HEK293 (cell line): ENCODE measurements around the gene RIMS3.

Experiments used
- EGR2 ChIP-seq: fragments of 450-650 bp; formaldehyde crosslinking; IDR thresholded peaks from 2 replicates; pipeline ENCODE4 v1.5.1; 2016; ENCODE audit warnings: low read depth, missing biosample characterization, missing genetic modification characterization
- INSM2 ChIP-seq: fragments of 450-650 bp; formaldehyde crosslinking; IDR thresholded peaks from 2 replicates; pipeline ENCODE4 v1.5.1; 2016; ENCODE audit warnings: missing biosample characterization, missing genetic modification characterization
- MYNN ChIP-seq: fragments of 450-650 bp; formaldehyde crosslinking; IDR thresholded peaks from 2 replicates; pipeline ENCODE4 v1.5.1; 2016; ENCODE audit warnings: missing biosample characterization, missing genetic modification characterization, borderline replicate concordance
- OSR2 ChIP-seq: fragments of 450-650 bp; formaldehyde crosslinking; IDR thresholded peaks from 2 replicates; pipeline ENCODE4 v1.5.1; 2016; ENCODE audit warnings: missing biosample characterization, missing genetic modification characterization
- PRDM2 ChIP-seq: fragments of 450-650 bp; formaldehyde crosslinking; IDR thresholded peaks from 2 replicates; pipeline ENCODE4 v1.5.1; 2016; ENCODE audit warnings: missing biosample characterization, missing genetic modification characterization, borderline replicate concordance
- ZBTB44 ChIP-seq: fragments of 450-650 bp; IDR thresholded peaks from 2 replicates; pipeline ENCODE4 v1.5.1; 2018; ENCODE audit warnings: missing biosample characterization, mild to moderate bottlenecking, missing genetic modification characterization
- ZBTB8A ChIP-seq: fragments of 450-650 bp; formaldehyde crosslinking; IDR thresholded peaks from 2 replicates; pipeline ENCODE4 v1.5.1; 2016; ENCODE audit warnings: missing biosample characterization, missing genetic modification characterization
- ZFP3 ChIP-seq: fragments of 450-650 bp; formaldehyde crosslinking; IDR thresholded peaks from 2 replicates; pipeline ENCODE4 v1.5.1; 2016; ENCODE audit warnings: low read depth, missing biosample characterization, missing genetic modification characterization
- ZNF157 ChIP-seq: fragments of 450-650 bp; formaldehyde crosslinking; IDR thresholded peaks from 2 replicates; pipeline ENCODE4 v1.5.1; 2016; ENCODE audit warnings: missing biosample characterization, missing genetic modification characterization
- ZNF26 ChIP-seq: fragments of 450-650 bp; formaldehyde crosslinking; IDR thresholded peaks from 2 replicates; pipeline ENCODE4 v1.5.1; 2016; ENCODE audit warnings: missing biosample characterization, missing genetic modification characterization
- ZNF274 ChIP-seq, 2 experiments: fragments of 200-500 bp in 1 of 2; fragments of 450-650 bp in 1 of 2; sonication (Bioruptor generic) in 1 of 2; formaldehyde crosslinking in 1 of 2; IDR thresholded peaks; 2 replicates each; pipeline versions ENCODE4 v1.5.1 to v1.6.1; 2014 to 2016; ENCODE audit warnings: borderline replicate concordance in 1 of 2, inconsistent platforms in 1 of 2, low read length in 1 of 2, missing biosample characterization in 1 of 2, missing genetic modification characterization in 1 of 2
- ZNF302 ChIP-seq: fragments of 450-650 bp; formaldehyde crosslinking; IDR thresholded peaks from 2 replicates; pipeline ENCODE4 v1.5.1; 2016; ENCODE audit warnings: missing biosample characterization, missing genetic modification characterization, low read depth
- ZNF350 ChIP-seq: fragments of 450-650 bp; formaldehyde crosslinking; IDR thresholded peaks from 2 replicates; pipeline ENCODE4 v1.5.0; 2017; ENCODE audit warnings: missing biosample characterization, mild to moderate bottlenecking, missing genetic modification characterization
- ZNF398 ChIP-seq: fragments of 450-650 bp; formaldehyde crosslinking; IDR thresholded peaks from 2 replicates; pipeline ENCODE4 v1.5.1; 2017; ENCODE audit warnings: missing biosample characterization, missing genetic modification characterization
- ZNF596 ChIP-seq: fragments of 450-650 bp; IDR thresholded peaks from 2 replicates; pipeline ENCODE4 v1.5.0; 2018; ENCODE audit warnings: missing biosample characterization, mild to moderate bottlenecking, missing genetic modification characterization, moderate library complexity
- ZNF600 ChIP-seq: fragments of 450-650 bp; formaldehyde crosslinking; IDR thresholded peaks from 2 replicates; pipeline ENCODE4 v1.5.1; 2016; ENCODE audit warnings: missing biosample characterization, missing genetic modification characterization
- ZNF701 ChIP-seq: fragments of 450-650 bp; formaldehyde crosslinking; IDR thresholded peaks from 2 replicates; pipeline ENCODE4 v1.5.1; 2016; ENCODE audit warnings: missing biosample characterization, missing genetic modification characterization
- ZNF76 ChIP-seq: fragments of 450-650 bp; formaldehyde crosslinking; IDR thresholded peaks from 2 replicates; pipeline ENCODE4; 2016; ENCODE audit warnings: low read depth, missing biosample characterization, missing genetic modification characterization, borderline replicate concordance
- ZNF791 ChIP-seq: fragments of 450-650 bp; formaldehyde crosslinking; IDR thresholded peaks from 2 replicates; pipeline ENCODE4 v1.5.1; 2016; ENCODE audit warnings: missing biosample characterization, missing genetic modification characterization
- ZNF830 ChIP-seq: fragments of 450-650 bp; IDR thresholded peaks from 2 replicates; pipeline ENCODE4 v1.5.0; 2018; ENCODE audit warnings: missing biosample characterization, missing genetic modification characterization, low read depth, mild to moderate bottlenecking, moderate library complexity
- TF ChIP-seq, protein P1 (sequence below): fragments of 450-650 bp; formaldehyde crosslinking; IDR thresholded peaks from 2 replicates; pipeline ENCODE4 v1.5.1; 2016; ENCODE audit warnings: missing biosample characterization, missing genetic modification characterization

The RIMS3 gene

DNA sequence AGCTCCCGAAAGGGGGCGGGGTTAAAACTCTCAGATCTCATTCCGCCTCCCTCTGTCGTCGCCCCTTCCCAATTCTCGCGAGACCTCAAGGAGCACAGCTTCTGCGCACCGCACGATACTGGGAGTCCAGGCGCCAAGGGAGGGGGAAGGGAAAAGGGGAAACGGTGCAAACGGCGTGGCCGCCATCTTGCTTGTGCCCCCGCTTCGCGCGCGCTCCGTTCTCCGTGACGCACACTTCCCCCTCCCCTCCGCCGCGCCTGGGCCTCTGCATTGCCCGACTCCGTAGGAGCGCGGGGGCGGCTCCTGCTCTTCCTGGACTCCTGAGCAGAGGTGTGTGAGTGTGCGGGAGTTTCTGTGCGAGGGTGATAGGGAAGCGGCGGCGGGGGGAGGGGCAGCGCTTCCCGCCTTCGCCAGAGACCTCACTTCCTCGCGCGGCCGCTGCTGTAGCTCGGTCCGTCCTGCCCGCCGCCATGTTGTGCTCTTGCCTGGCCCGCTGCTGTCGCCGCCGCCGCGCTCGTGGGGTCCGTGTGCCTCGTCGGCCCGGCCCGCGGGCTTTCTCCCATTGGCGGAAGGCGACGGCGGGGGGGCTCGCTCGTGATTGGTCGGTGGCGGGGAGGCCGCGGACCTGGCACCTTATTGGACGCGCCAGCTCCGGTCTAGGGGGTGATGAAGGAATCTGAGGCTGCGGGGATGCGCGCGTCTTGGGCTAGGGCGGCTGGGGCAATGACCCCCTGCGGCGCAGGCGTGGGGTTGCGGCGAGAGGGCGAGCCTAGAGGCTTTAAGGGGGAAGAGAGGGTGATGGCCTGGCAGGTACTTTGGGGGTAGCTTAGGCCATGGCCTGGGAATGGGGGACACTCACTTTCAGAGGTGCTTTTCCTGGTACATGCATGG is 26.3 kb upstream of the RIMS3 start, which contains the start of gene NFYC (continued):
- TF ChIP-seq ZNF398 (tag by site-specific recombination) (peak; percentile 88), ZNF157 (tag by site-specific recombination) (no peak), ZNF302 (tag by site-specific recombination) (no peak; the same call in 1 of the 2 replicates), ZNF600 (tag by site-specific recombination) (peak; percentile 61), ZBTB8A (peak; percentile 67), EGR2 (peak; percentile 91), ZNF701 (no peak), PRDM2 (tag by site-specific recombination) (no peak), ZNF26 (no peak), ZNF274 (IDR thresholded peaks at IDR 0.05; ENCODE audit: low read length) (no peak), ZNF274 (tag by site-specific recombination; IDR thresholded peaks at IDR 0.05; ENCODE audit: borderline replicate concordance) (no peak), ZNF596 (tag by site-specific recombination) (peak; percentile 50; the same call in 1 of the 2 replicates), ZBTB44 (tag by site-specific recombination) (no peak), ZNF791 (tag by site-specific recombination) (peak; percentile 16; the same call in 1 of the 2 replicates), ZFP3 (tag by site-specific recombination) (no peak; the same call in 1 of the 2 replicates), MYNN (0 out of 2 replicates have a peak, but pooled peaks have one; percentile 66), ZNF76 (tag by site-specific recombination) (peak; percentile 74; the same call in 1 of the 2 replicates), ZNF830 (tag by site-specific recombination) (no peak), OSR2 (peak; percentile 58), INSM2 (tag by site-specific recombination) (peak; percentile 79), ZNF350 (tag by site-specific recombination) (no peak)
- TF ChIP-seq, protein P1, sequence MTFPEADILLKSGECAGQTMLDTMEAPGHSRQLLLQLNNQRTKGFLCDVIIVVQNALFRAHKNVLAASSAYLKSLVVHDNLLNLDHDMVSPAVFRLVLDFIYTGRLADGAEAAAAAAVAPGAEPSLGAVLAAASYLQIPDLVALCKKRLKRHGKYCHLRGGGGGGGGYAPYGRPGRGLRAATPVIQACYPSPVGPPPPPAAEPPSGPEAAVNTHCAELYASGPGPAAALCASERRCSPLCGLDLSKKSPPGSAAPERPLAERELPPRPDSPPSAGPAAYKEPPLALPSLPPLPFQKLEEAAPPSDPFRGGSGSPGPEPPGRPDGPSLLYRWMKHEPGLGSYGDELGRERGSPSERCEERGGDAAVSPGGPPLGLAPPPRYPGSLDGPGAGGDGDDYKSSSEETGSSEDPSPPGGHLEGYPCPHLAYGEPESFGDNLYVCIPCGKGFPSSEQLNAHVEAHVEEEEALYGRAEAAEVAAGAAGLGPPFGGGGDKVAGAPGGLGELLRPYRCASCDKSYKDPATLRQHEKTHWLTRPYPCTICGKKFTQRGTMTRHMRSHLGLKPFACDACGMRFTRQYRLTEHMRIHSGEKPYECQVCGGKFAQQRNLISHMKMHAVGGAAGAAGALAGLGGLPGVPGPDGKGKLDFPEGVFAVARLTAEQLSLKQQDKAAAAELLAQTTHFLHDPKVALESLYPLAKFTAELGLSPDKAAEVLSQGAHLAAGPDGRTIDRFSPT (tag by site-specific recombination), result peak; percentile 90
